ENCODE measurements around the gene MAGI3. TPM values are rescaled to one million over a fixed set of nuclear protein-coding genes. Genes with fewer than 3 reads are reported as not detected.

MAGI3 gene
- total and polyA plus RNA-seq, 7 donors = 11.4 to 22.5 (median 18.9) TPM

DNA sequence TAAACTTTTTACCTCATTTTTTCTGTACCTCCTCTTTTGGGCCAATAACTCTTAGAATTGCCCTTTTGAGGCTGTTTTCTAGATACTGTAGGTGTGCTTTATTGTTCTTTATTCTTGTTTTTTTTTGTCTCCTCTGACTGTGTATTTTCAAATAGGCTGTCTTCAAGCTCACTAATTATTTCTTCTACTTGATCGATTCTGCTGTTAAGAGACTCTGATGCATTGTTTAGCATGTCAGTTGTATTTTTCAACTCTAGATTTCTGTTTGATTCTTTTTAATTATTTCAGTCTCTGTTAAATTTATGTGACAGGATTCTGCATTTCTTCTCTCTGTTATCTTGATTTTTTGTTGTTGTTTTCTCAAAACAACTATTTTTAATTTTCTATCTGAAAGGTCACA is 238.7 kb downstream of the MAGI3 start:
- no peak overlapping the region for H3K4me3 ChIP-seq
- TF ChIP-seq EP300 (IDR thresholded peaks at IDR 0.05) (no peak), POLR2AphosphoS5 (IDR thresholded peaks at IDR 0.05) (no peak)
- TF ChIP-seq, protein P1, sequence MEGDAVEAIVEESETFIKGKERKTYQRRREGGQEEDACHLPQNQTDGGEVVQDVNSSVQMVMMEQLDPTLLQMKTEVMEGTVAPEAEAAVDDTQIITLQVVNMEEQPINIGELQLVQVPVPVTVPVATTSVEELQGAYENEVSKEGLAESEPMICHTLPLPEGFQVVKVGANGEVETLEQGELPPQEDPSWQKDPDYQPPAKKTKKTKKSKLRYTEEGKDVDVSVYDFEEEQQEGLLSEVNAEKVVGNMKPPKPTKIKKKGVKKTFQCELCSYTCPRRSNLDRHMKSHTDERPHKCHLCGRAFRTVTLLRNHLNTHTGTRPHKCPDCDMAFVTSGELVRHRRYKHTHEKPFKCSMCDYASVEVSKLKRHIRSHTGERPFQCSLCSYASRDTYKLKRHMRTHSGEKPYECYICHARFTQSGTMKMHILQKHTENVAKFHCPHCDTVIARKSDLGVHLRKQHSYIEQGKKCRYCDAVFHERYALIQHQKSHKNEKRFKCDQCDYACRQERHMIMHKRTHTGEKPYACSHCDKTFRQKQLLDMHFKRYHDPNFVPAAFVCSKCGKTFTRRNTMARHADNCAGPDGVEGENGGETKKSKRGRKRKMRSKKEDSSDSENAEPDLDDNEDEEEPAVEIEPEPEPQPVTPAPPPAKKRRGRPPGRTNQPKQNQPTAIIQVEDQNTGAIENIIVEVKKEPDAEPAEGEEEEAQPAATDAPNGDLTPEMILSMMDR (IDR thresholded peaks at IDR 0.05) = no peak
- no peak for DNase-seq
- H3K4me1 ChIP-seq = no peaks in the 10 kb centered on the region
- 95 to 98% methylated on average over 1 of the region's 1 CpG for WGBS, 2 donors
- H3K9me3 ChIP-seq = peaks cover 0 to 9% (median 3%) of the 10 kb centered on the region in 4 donors
- H3K27me3 ChIP-seq = no peaks in the 10 kb centered on the region
- H3K27ac ChIP-seq = no peak overlapping the region
- intact Hi-C loops (cut with DNase I) = no loop called here
- H3K36me3 ChIP-seq = no peaks in the 10 kb centered on the region

DNA sequence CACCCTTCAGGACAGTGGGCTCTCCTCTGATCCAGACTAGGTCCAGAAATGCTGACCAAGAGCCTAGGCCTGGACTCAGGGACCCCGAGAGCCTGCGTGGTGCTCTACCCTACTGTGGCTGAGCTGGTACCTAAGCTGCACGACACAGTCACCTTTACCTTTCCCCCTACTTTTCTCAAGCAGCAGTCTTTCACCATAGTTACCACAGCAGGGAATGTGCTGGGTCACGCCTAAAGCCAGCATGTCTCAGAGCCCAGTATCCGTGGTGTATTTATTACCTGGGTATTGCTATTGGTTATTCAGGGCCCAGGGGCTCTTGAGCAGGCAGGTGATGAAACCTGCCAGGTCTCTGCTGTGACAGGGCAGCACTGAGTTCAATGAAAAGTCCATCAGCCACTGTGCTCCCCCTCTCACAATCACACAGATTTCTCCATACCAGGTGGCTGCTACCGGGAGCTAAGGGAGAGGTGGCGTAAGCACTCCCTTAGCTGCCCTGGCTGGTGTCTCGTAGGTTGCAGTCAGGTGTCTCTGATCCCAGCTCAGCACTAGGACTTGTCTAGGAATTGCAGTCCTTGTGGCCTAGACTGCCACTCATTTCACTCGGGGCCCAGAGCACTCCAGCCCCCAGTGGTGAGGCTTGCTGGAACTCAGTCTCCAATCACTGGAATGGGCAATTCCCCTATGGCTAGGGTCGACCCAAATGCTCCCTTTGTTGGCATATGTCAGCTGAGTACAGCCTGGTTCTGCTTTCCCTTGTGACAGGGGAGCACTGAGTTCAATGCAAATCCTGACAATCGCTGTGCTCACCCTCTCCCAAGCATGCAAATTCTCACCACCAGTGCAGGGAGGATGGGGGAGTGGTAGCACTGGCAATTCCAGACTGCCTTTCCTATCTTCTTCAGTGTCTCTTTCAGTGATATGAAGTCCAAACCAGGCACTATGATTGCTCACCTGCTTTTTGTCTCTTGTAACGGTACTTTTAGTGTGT is 240.3 kb downstream of the MAGI3 start:
- Histone ChIP-seq H3K9me3 (peaks cover 0 to 9% (median 3%) of the 10 kb centered on the region in 4 donors), H3K4me1 (no peaks in the 10 kb centered on the region), H3K27me3 (no peaks in the 10 kb centered on the region), H3K27ac (no peak overlapping the region), H3K4me3 (no peak overlapping the region), H3K36me3 (no peaks in the 10 kb centered on the region)
- intact Hi-C loops (cut with DNase I) = no loop called here
- WGBS, 2 donors = 88 to 90% methylated on average over 12 of the region's 12 CpGs
- TF ChIP-seq POLR2A (IDR thresholded peaks at IDR 0.05) (no peak), EP300 (IDR thresholded peaks at IDR 0.05) (no peak), POLR2AphosphoS5 (IDR thresholded peaks at IDR 0.05) (no peak)
- TF ChIP-seq, protein P1 (IDR thresholded peaks at IDR 0.05) = no peak
- DNase-seq = no peak

DNA sequence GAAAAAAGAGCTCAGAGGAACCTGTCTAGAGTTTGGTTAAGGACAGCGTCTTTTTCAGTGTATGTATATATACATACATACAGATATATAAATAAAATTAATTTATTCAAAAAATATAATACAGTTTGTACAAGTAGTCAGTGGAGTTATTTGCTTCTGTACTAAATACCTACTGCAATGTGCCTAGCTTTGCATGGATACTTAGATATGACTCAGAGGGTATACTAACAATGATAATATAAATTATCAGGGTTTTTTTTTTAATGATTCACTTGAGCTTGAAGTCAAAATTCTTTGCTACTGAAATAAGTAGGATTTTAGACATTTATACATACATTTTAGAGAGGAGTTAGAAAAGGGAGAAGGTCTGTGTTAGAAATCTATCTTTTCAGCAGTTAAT is 251.1 kb downstream of the MAGI3 start:
- peaks cover 0 to 19% (median 4%) of the 10 kb centered on the region in 4 donors for H3K36me3 ChIP-seq
- TF ChIP-seq, protein P1 (IDR thresholded peaks at IDR 0.05) = no peak
- TF ChIP-seq POLR2A (IDR thresholded peaks at IDR 0.05) = no peak
- TF ChIP-seq EP300 (IDR thresholded peaks at IDR 0.05) = no peak
- no peak for TF ChIP-seq POLR2AphosphoS5 (IDR thresholded peaks at IDR 0.05)
- no peak for DNase-seq
- H3K27ac ChIP-seq = no peak overlapping the region
- intact Hi-C loops (cut with DNase I) = no loop called here
- H3K4me3 ChIP-seq = no peak overlapping the region
- no peaks in the 10 kb centered on the region for H3K4me1 ChIP-seq
- no peaks in the 10 kb centered on the region for H3K27me3 ChIP-seq
- H3K9me3 ChIP-seq = no peaks in the 10 kb centered on the region
- 96 to 100% methylated on average over 1 of the region's 1 CpG for WGBS, 2 donors

DNA sequence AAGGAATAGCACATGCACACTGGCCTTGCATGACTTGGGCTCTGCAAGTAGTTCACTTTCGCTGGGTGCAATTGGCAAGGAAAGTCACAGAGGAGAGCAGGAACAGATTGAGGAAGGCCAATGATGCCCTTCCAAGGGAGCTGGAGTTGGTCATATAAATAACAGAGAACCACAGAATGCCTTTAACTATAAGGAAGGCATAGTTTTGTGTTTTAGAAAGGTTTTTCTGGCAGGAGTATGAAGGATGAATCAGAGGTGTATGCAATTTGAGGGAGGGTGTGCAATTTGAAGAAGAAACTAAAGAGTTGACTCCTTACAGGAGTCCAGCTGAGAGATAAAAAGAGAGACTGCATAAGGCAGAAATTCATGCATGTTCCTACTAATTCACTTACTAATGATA is 256.8 kb downstream of the MAGI3 start:
- Histone ChIP-seq H3K27ac (no peak overlapping the region), H3K27me3 (no peaks in the 10 kb centered on the region), H3K4me1 (peaks cover 0 to 5% (median 0%) of the 10 kb centered on the region in 4 donors), H3K9me3 (no peaks in the 10 kb centered on the region), H3K36me3 (peaks cover 0 to 23% (median 5%) of the 10 kb centered on the region in 4 donors), H3K4me3 (no peak overlapping the region)
- intact Hi-C loops (cut with DNase I) = no loop called here
- TF ChIP-seq POLR2AphosphoS5 (IDR thresholded peaks at IDR 0.05) = no peak
- TF ChIP-seq POLR2A (IDR thresholded peaks at IDR 0.05) = no peak
- TF ChIP-seq, protein P1 (IDR thresholded peaks at IDR 0.05) = no peak
- no peak for TF ChIP-seq EP300 (IDR thresholded peaks at IDR 0.05)
- 93 to 95% methylated on average over 1 of the region's 1 CpG for WGBS, 2 donors
- DNase-seq = no peak
